ENCODE data around the gene ANKS1B.
"Not testable (repeated sequence)": the region's sequence is repeated elsewhere in the genome, so short reads cannot be mapped to it uniquely, and the experiment has no call there.

- not testable (repeated sequence) for TF ChIP-seq CTCF, POLR2A (IDR thresholded peaks at IDR 0.05)
These were observed 31.6 kb upstream of the ANKS1B start for GRCh38 chr12:100016304-100016703.
